Measurements from ENCODE around the gene CERS2. TPM values are rescaled to one million over a fixed set of nuclear protein-coding genes. Genes with fewer than 3 reads are reported as not detected.

The CERS2 gene
- total and polyA plus RNA-seq, 2 of the 13 experiments (the other 11 are each of a cell fraction or from before 2014, with no cell fraction given), result 269 to 298 TPM

GRCh38 chr1:150926097-150926741, 48.4 kb downstream of the CERS2 start, which contains the start of gene SETDB1 (continued):
- TF ChIP-seq CCDC6 (CRISPR knock-in tag; IDR thresholded peaks at IDR 0.05), result no peak
- TF ChIP-seq ZNF558 (CRISPR knock-in tag; IDR thresholded peaks at IDR 0.05; ENCODE audit: borderline replicate concordance), result no peak; the same call in 1 of the 2 replicates
- 0 out of 2 replicates have a peak, but pooled peaks have one; percentile 41 for TF ChIP-seq ZNF232 (CRISPR knock-in tag; IDR thresholded peaks at IDR 0.05; ENCODE audit: borderline replicate concordance)
- TF ChIP-seq ZNF652 (CRISPR knock-in tag; IDR thresholded peaks at IDR 0.05; ENCODE audit: borderline replicate concordance, low read depth), result no peak
- TF ChIP-seq ZNF292 (CRISPR knock-in tag; IDR thresholded peaks at IDR 0.05; ENCODE audit: borderline replicate concordance, low read depth), result no peak
- TF ChIP-seq ZNF792 (CRISPR knock-in tag; IDR thresholded peaks at IDR 0.05), result peak; percentile 65; the same call in 1 of the 2 replicates
- TF ChIP-seq KDM5B (CRISPR knock-in tag; IDR thresholded peaks at IDR 0.05; ENCODE audit: borderline replicate concordance), result peak; percentile 40; the same call in 1 of the 2 replicates
- no peak for TF ChIP-seq ZBTB46 (CRISPR knock-in tag; IDR thresholded peaks at IDR 0.05; ENCODE audit: borderline replicate concordance)
- TF ChIP-seq ZNF143 (CRISPR knock-in tag; IDR thresholded peaks at IDR 0.05), result no peak
- no peak for TF ChIP-seq ZNF569 (CRISPR knock-in tag; IDR thresholded peaks at IDR 0.05; ENCODE audit: borderline replicate concordance)
- TF ChIP-seq ZNF367 (CRISPR knock-in tag; IDR thresholded peaks at IDR 0.05; ENCODE audit: borderline replicate concordance), result no peak
- TF ChIP-seq BRD4 (CRISPR knock-in tag; IDR thresholded peaks at IDR 0.05), result no peak
- peak; percentile 96 for TF ChIP-seq KDM5A (IDR thresholded peaks at IDR 0.05; ENCODE audit: borderline replicate concordance, low read length)
- TF ChIP-seq FUBP1 (CRISPR knock-in tag; IDR thresholded peaks at IDR 0.05; ENCODE audit: borderline replicate concordance), result no peak
- no peak for TF ChIP-seq ATM (IDR thresholded peaks at IDR 0.05; ENCODE audit: borderline replicate concordance)
- TF ChIP-seq ZNF629 (CRISPR knock-in tag; conservative IDR thresholded peaks at IDR 0.05), result no peak
- TF ChIP-seq ZEB1 (IDR thresholded peaks at IDR 0.05; ENCODE audit: insufficient replicate concordance, low read depth), result peak; percentile 65
- peak; percentile 37; the same call in 1 of the 2 replicates for TF ChIP-seq ZBTB21 (CRISPR knock-in tag; IDR thresholded peaks at IDR 0.05)
- no peak for TF ChIP-seq CBX1 (IDR thresholded peaks at IDR 0.05; ENCODE audit: low read depth)
- no peak for TF ChIP-seq TMF1 (CRISPR knock-in tag; IDR thresholded peaks at IDR 0.05; ENCODE audit: low read depth)
- peak; percentile 17; the same call in 1 of the 2 replicates for TF ChIP-seq ZNF605 (CRISPR knock-in tag; IDR thresholded peaks at IDR 0.05)
- TF ChIP-seq MIER2 (CRISPR knock-in tag; IDR thresholded peaks at IDR 0.05), result 0 out of 2 replicates have a peak, but pooled peaks have one; percentile 11
- TF ChIP-seq MYPOP (CRISPR knock-in tag; IDR thresholded peaks at IDR 0.05), result peak; percentile 54; the same call in 1 of the 2 replicates
- TF ChIP-seq ZBTB2 (CRISPR knock-in tag; IDR thresholded peaks at IDR 0.05; ENCODE audit: low read depth), result peak; percentile 63; the same call in 1 of the 2 replicates
- no peak for TF ChIP-seq CEBPG (CRISPR knock-in tag; IDR thresholded peaks at IDR 0.05)
- TF ChIP-seq ZNF878 (CRISPR knock-in tag; IDR thresholded peaks at IDR 0.05), result no peak
